UCSD-AML1 (cell line): ENCODE measurements around the gene SMIM28.

Source experiments
- DNase-seq: peaks from one replicate; lab custom pipeline; 2025; ENCODE audit not compliant: unreplicated experiment; lab: John Stamatoyannopoulos, UW

The SMIM28 gene

DNA sequence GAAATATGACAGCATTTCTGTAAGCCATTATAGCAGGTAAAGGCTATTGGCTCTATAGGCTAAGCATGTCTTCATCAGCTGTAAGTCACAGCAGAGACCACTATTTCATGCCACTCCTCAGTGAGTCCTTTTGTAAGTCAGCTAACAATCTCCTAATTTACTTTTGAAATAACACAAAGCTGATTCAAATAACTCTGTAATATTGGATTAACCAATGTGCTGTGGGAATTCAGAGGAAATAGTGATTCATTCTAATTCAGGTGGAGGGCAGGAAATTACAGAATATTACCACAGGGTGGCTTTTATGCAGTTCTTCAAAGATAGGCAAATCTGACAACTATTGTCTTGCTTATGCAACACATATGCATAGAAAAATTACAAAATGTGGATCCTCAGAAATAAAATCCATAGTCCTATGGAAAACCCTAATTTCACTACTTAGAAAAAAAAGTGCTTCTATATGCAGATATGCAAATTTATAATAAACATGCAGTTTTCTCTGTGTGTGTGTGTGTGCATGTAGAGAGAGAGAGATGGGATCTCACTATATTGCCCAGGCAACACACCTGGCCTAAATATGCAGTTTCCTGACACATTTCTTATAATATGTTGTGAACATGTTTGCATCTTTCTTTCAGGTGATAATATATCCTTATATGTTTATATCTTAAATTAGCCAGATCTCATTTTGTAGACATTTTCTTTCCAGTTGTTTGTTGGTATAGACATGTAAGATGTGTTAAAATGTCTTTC lies 4.8 kb upstream of the SMIM28 start:
- DNase-seq = no peak

DNA sequence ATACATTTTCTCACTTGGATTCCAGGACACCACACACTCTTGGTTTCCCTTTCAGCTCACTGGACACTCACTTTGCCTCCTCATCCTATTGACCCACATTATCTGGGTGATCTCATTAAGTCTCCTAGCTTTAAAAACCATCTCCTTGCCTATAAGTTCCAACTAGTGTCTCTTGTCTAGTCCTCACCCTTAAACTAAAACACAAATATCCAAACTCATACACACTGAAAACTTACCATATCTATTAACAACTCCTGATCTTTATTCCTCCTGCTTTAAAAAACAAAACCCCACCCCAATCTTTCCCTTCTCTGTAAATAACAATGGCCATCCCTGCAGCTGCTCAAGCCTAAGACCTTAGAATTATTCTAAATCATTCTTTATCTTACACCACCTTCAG lies 3.5 kb upstream of the SMIM28 start:
- no peak for DNase-seq

DNA sequence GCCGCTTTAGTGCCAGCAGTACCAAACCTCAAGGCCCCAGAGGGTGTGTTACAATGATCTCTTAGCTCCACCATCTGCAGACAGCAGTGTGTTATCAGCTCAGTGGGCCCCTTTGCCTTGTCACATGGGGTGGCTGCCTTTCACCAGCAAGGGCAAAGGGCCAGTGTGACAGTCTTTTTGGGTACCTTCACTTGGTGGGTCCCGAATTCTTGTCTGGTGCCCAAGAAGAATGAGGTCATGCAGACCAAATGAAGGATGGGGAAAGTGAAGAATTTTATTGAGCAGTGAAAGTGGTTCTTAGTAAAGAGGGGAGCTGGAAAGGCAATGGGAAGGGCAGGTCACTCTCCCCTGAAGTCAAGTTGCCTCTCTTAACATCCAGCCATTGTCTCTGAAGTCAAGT lies 2.9 kb upstream of the SMIM28 start:
- DNase-seq = no peak

DNA sequence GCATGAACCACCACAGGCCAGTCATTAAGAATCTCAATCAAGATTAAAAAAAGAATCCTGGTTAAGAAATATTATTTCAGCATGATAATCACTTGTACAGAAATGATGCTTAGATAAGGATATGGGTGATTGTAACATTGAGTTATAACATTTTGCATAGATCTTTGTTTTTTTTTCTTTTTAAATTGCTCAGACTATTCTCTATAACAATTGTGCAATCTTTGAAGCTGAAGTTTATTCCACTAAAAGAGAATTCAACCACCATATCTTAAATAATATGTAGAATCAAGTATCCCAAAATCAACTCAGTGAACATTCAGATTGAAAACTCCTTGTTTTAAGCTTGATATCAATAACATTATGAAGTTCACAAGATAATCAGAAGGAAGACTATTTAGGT lies 663 bp upstream of the SMIM28 start:
- no peak for DNase-seq

DNA sequence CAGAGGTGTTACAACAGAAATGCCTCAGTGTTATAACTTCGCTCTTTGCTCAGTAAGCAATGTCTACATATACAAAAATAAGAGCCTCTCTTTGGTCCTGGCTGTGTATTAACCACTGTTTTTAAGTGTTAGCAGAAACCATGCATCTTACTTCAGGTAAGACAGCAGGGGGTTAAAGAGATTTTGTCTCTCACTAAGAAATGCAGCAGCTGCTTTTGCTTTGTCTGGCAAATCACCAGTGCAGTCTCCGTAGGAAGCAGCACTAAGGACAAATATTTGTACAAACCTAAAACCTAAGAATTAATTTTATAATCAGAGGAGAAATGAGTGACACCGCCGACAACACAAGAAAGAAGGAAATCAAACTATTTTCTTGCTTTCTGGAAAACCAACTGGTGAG lies 758 bp downstream of the SMIM28 start:
- DNase-seq = no peak

DNA sequence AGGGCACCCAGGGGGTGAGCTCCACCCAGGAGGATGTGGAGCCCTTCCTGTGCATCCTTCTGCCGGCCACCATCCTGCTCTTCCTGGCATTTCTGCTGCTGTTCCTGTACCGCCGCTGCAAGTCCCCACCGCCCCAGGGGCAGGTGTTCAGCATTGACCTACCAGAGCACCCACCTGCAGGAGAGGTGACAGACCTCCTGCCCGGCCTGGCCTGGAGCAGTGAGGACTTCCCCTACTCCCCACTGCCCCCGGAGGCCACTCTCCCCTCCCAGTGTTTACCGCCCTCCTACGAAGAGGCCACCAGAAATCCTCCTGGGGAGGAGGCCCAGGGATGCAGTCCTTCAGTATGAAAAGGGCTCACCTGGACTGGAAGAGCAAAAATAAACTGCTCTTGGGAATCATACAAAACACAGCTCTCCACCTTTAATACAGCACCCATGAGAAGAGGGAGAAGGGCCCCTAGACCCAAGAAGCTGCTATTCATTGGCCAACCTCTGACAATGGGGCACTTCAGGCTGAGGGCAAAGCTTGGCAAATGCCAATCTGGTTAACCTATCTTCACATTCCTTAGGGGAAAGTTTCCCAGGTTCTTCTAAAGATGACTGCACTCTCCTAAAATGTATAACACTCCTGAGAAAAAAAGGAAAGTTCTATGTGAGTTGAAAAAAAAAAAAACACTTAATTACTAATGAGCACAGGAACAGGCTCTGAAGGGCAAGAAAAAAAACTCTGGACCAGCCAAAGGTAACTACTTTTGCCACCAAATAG lies 5.0 kb downstream of the SMIM28 start:
- no peak for DNase-seq

DNA sequence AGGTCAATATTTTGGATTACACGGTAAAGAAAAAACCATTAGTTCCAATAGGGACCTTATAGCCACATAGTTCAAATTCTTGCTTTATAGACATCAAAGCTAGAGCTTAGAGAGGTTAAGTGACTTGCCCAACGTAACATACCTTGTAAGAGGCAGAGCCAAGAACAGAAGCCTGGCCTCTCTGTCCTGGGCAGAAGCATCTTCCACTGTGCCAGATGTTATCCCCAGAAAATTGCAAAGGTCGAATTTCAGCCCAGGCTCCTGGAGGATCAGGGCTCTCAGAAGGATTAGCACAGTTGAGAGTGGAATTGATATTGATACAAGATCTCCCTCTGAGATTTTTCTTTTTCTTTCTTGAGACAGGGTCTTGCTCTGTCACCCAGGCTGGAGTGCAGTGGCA lies 6.1 kb downstream of the SMIM28 start:
- DNase-seq = no peak

DNA sequence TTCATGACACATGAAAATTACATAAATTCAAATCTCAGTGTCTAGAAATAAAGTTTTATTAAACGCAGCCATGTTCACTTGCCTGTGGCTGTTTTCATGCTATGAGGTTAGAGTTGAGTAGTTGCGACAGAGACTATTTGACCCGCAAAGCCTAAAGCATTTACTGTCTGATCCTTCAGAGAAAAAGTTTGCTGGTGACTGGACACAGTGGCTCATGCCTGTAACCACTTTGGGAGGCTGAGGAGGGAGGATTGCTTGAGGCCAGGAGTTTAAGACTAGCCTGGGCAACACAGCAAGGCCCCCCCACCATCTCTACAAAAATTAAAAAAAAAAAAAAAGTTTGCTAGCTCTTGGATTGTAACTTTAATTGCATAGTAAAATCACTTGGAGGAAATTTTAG lies 9.2 kb downstream of the SMIM28 start:
- no peak for DNase-seq

DNA sequence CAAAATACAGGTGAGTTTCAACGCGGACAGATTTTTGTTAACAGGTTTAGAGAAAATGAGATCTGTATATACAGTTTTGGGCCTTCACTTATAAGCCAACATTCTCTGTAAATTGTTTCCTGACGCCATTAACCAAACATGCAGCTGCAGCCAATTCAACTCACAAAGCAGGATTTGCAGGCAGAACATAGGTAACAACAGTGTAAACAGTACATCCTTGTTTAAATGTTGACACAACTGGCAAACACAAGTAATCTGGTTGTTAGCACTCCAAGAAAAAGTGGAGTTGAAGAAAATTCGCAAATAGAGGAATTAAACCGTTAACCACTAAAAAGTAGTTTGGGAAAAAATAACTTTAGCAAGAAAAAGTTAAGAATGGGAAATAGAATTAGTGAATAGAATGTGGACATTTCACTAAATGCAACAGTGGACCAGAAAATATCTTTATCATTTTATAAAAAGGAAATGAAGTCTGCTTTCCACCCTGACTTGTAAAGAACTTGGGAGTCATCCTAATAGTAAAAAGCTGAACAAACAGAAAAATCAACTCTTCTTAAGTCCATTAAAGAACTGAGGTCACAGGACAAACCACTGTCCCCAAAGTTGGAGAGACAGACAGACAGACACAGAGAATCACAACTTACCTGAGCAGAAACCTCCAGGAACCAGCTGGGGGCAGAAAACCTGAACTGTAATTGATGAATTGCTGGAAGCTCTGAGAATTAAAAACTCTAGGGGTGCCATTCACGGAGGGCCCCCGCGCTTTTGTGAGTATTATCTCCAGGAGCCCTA lies 10.1 kb downstream of the SMIM28 start:
- DNase-seq = no peak

DNA sequence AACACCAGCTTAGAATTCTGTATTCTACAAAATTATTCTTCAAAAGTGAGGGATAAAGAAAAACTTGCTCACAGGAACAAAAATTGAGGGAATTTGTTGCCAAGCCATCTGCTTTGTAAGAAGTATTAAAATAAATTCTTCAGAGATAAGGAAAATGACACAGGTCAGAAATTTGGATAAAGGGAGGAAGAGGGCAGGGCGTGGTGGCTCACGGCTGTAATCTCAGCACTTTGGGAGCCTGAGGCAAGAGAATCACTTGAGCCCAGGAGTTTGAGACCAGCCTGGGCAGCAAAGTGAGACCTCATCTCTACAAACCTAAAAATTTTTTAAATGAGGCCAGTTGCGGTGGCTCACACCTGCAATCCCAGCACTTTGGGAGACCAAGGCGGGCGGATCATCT lies 11.8 kb downstream of the SMIM28 start:
- no peak for DNase-seq

DNA sequence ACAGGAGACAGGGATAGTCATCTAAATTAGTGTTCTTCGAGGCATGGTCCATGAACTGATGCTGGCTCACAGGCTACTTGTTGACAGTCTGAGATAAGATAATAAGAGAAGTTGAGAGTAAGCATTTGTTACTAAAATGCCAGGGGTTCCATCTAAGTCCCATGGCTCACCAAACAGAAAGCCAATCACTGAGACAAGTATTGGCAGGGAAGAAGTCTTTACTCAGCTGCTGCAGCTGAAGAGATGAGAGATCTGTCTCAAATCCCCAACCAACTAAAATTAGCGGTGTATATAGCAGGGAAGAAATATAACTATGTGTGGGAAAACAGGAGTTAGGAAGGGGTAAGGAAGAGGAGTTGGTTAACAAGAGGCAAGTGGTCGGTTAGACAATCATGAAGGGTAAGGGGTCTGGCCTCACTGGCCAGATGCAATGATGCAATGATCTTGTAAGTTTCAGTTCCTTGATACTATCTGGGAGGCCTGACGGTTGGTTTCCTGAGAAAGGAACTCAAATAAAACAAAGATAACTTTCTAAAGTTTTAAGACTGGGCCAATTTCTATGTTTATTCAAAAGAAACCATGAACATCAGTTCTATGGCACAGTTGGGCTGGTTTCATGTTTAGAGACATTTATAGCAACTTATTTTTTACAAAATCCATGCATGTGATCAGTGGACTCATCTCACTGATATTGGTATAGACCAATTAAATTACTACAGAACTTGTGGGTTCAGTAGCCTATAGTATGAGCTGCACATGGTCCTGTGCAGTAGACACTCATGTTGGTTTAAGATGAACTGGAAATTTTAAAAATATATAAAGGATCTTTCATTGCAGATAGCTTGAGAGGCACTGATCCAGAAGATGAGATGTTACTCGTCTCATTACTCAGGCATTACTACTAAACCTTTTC lies 16.4 kb downstream of the SMIM28 start:
- DNase-seq = no peak

DNA sequence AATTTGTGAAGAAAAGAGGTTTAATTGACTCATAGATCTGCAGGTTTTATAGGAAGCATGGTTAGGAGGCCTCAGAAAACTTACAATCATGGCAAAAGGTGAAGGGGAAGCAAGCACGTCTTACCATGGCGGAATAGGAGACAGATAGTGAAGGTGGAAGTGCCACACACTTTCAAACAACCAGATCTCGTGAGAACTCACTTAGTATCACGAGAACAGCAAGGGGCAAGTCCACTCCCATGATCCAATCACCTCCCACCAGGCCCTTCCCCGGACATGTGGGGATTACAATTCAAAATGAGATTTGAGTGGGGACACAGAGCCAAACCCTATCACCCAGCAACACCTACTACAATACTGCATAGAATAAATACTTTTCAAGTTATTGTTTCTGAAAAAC lies 19.0 kb downstream of the SMIM28 start:
- no peak for DNase-seq

DNA sequence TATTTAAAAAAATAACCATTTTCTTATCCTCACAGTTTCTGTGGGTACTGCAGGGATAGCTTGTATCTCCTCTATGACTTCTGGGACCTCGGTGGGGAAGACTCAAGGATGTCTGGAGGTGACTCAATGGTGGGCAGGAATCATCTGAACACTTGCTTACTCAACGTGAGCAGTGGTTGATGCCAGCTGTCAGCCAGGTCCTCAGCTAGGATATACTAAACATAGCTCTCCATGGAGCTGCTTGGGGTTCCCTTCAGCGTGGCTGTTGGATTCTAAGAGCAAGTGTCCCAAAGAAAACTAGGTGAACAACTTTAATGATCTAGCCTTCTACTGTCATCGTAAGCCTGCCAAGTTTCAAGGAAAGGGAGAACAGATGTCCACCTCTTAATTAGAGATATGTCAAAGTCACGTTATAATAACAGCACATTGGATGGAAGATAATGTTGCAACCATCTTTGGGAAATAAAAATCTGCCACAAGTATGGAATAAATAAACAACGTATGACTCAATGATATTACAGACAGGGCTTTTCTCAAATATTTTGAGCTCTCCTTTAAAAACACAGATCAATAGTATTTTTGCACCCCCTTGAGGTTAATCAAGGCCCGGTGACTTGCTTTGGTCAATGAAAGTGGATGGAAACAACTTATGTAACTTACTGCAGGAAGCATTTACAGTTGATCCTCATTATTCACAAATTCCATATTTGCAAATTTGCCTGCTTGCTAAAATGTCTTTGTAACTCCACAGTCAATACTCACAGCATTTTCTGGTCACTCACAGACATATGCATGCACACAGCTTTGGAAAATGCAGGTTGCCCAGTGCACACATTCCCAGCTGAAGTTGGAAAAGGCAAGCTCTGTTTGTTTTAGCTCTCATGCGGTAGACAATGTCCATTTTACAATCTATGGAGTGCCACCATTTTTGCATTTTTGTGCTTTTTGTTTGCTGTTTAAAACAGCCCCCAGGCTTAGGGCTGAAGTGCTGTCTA lies 19.7 kb downstream of the SMIM28 start:
- DNase-seq = no peak

DNA sequence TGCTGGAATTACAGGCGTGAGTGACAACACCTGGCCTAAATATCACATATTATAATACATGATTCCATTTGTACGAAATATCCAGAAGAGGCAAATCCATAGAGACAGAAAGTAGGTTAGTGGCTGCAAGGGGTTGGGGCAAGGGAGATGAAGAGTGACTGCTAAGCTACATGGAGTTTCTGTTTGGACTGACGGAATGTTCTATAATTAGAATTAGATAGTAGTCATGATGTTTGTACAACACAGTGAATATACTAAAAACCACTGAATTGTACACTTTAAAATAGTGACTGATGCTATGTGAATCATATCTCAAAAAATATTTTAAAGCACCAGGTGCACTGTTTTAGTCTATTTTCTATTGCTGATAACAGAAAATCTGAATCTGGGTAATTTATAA lies 22.6 kb downstream of the SMIM28 start:
- no peak for DNase-seq

DNA sequence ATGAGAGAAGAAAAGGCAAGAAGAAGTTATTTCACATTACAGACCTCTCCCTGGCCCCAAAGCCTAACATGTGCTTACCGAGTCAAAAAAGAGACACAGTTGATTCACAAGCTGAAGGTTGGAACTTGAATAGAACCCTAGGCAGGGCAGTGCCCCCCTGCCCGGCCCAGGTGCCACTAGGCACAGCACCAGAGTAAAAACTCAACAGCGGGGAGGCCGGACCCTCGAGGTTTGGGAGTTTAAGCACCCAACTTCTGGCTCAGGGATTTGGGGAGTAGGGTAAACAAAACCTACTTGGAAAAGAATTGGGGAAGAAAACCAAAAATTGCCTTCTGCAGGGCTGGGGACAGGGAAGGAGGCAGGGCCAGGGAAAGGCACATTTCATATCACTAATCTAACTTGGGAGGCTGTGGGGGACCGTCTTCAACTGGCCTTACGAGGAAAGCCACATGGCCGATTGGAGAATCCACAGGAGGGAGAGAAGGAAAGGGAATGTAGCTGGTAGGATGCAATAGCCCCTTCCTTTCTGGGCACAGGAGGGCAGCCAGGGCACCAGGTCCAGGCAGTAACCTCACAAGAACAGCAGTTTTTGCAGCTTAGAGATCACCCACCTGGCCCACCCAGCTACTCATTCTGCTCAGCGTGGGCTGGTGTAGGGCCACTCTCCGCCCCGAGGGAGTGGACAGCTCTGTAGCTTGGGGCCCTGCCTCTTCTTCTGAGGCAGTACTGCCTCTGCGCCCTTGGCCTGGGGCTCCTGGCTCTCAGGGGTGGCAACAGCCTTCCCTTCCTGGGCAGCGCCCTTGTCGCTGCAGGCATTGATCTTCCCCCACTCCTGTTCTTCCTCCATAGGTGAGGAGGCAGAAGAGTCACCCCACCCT lies 24.5 kb downstream of the SMIM28 start:
- no peak for DNase-seq

DNA sequence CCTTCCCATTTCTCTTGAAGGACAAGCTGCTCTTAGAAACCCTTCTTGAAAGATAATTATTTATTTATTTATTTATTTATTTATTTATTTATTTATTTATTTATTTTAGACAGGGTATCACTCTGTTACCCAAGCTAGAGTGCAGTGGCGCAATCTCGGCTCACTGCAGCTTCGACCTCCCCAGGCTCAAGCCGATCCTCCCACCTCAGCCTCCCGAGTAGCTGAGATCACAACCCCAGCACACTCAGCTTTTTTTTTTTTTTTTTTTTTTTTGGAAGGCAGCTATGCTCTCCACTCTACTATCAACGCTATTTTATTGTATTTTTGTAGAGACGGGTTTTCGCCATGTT lies 25.1 kb downstream of the SMIM28 start:
- DNase-seq = no peak

DNA sequence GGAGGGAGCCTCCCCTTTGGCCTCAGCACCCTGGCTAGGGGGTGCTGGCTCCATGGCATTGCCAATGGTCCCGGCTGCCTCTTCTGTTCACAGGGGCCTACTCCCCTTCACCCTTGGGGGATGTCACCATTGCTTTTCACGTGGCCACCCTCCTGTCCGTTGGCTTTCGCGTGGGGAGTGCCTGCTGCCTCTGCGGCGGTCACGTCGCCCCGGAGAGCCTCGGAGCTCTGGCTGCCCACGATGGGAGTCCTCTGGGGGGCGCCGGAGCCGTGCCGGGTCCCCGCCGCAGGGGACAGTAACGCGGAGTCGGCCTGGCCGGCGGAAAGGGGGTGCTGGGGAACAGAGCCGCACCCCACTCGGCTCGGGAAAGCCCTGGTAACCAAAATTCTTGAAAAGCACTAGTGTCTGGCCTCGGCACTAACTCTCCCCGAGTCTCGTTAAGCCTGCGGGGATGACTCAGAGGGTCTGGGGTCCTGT lies 25.7 kb downstream of the SMIM28 start:
- DNase-seq = peak; percentile 67

DNA sequence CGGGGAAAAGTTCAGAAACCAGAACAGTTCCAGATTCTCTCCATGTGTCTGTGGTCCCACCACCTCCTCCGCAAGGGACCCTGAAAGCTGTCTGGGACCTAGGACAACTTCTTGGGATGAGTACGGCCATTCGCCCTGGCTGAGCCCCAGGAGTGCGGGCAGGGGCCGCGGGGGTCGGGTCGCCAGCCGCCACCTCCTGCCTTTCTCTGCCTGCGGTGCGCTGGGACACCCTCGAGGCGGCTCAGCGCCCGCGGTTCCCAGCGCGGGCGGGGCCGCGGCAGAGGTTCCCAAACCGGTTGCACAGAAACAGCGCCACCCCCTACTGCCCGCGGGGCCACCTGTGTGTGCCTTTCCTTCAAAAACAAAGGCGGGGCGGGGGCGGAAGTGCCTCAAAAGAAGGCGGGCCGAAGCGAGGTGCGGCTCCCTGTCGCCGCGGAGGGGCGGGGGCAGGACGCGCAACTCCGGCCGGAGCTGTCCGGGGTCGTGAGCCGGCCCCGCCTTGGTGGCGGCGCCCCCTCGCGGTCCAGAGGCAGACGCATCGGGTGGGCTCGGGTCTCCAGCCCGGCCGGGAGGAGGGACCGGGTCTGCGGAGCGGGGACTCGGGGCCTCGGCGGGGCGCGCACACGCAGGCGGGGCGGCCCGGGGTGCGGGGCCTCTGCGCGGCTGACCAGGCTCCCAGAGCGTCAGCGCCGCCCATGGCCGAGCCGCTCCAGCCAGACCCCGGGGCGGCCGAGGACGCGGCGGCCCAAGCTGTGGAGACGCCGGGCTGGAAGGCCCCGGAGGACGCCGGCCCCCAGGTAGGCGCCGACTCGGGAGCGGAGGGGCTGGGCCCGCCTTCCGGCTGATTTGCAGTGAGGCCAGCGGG lies 26.3 kb downstream of the SMIM28 start, which contains the start of gene HEBP2:
Gene HEBP2, plus strand, starts transcription at position 423 of the 865 bp plus-strand sequence. Its CDS starts 273 bp downstream, at position 696.
- DNase-seq = peak; percentile 95
